Activated B cell treated with CpG ODN at 0.5 μM for 24 hours (primary cell): ENCODE data around the gene KHSRP. TPM values are rescaled to one million over a fixed set of nuclear protein-coding genes. Genes with fewer than 3 reads are reported as not detected.

ENCODE experiments used
- ATAC-seq: fragments of 200-7000 bp; cut with Tn5 transposase; one replicate; pipeline ENCODE4 v1.10.0; 2021; ENCODE audit warnings: low read depth, mild to moderate bottlenecking, moderate library complexity
- CTCF ChIA-PET: fragments of 350-600 bp; sonication (Branson Sonifier 250); formaldehyde crosslinking; loops from one replicate; lab custom pipeline; 2021; ENCODE audit warnings: antibody characterized with exemption; lab: Charles Lee
- POLR2A ChIA-PET: fragments of 350-600 bp; sonication (Branson Sonifier 250); formaldehyde crosslinking; loops from one replicate; lab custom pipeline; 2021; ENCODE audit warnings: antibody characterized with exemption; lab: Charles Lee
- DNase-seq: peaks from one replicate; pipeline ENCODE4 v3.0.0; 2022
- H3K27ac Mint-ChIP-seq: one replicate; pipeline ENCODE4 v1.8.0; 2020; ENCODE audit warnings: mixed read lengths
- H3K27me3 Mint-ChIP-seq: one replicate; pipeline ENCODE4 v1.8.0; 2021; ENCODE audit warnings: mixed read lengths
- H3K36me3 Mint-ChIP-seq: one replicate; pipeline ENCODE4 v1.8.0; 2021; ENCODE audit warnings: low read depth, mixed read lengths
- H3K4me1 Mint-ChIP-seq: one replicate; pipeline ENCODE4 v1.8.0; 2021; ENCODE audit warnings: mixed read lengths
- H3K4me3 Mint-ChIP-seq: one replicate; pipeline ENCODE4 v1.8.0; 2020; ENCODE audit warnings: mild to moderate bottlenecking, mixed read lengths
- H3K9me3 Mint-ChIP-seq: one replicate; pipeline ENCODE4 v1.8.0; 2020; ENCODE audit warnings: mixed read lengths
- intact Hi-C: fragments of 100-400 bp; cut with micrococcal nuclease; formaldehyde crosslinking; loops from one replicate; pipeline ENCODE4 v1.15.1; 2024
- total RNA-seq: library from RNA; stranded (reverse); gene quantifications from 2 replicates; pipeline ENCODE4 v1.2.3, GENCODE V29; 2022
- TF ChIP-seq, protein P1 (sequence below): fragments of 200-600 bp; IDR thresholded peaks from one replicate; pipeline ENCODE4 v1.8.0; 2022; ENCODE audit warnings: antibody characterized with exemption, mild to moderate bottlenecking

Gene KHSRP
- total RNA-seq, 1 donor from 2014 or later: 251 TPM

DNA sequence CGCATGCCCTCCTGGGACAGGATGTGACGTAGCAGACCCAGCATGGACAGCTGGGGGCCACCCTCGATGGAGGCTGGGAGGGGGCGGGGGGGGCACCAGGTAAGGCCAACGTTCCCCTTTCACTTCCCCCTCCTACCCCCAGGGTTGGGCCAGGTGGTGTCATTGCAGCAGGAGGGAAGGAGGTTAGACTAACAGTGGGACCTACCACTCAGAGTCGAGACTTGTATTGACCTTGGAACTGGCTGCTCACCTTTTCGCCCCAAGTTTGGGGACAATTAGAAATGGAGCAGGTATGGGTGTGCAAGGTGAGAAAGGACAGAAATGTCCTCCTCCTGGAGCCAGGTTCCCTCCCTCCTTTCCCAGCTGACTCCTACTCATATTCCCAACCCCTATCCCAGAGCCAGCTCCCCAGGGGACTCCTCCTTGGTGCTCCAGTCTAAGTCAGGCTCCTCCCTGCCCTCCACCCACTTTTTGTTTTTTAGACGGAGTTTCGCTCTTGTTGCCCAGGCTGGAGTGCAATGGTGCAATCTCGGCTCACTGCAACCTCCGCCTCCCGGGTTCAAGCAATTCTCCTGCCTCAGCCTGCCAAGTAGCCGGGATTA, 17.6 kb upstream of the KHSRP start:
- Mint-ChIP-seq H3K9me3 (peaks cover 1% of the 10 kb centered on the region), H3K4me3 (no peak overlapping the region), H3K27me3 (no peaks in the 10 kb centered on the region), H3K36me3 (peaks cover 4% of the 10 kb centered on the region), H3K27ac (no peak overlapping the region), H3K4me1 (no peaks in the 10 kb centered on the region)
- DNase-seq (no peak), ATAC-seq (no peak)
- TF ChIP-seq, protein P1, sequence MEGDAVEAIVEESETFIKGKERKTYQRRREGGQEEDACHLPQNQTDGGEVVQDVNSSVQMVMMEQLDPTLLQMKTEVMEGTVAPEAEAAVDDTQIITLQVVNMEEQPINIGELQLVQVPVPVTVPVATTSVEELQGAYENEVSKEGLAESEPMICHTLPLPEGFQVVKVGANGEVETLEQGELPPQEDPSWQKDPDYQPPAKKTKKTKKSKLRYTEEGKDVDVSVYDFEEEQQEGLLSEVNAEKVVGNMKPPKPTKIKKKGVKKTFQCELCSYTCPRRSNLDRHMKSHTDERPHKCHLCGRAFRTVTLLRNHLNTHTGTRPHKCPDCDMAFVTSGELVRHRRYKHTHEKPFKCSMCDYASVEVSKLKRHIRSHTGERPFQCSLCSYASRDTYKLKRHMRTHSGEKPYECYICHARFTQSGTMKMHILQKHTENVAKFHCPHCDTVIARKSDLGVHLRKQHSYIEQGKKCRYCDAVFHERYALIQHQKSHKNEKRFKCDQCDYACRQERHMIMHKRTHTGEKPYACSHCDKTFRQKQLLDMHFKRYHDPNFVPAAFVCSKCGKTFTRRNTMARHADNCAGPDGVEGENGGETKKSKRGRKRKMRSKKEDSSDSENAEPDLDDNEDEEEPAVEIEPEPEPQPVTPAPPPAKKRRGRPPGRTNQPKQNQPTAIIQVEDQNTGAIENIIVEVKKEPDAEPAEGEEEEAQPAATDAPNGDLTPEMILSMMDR: no peak
- POLR2A ChIA-PET: no interaction called here
- CTCF ChIA-PET: no interaction called here
- intact Hi-C loops: no loop called here

DNA sequence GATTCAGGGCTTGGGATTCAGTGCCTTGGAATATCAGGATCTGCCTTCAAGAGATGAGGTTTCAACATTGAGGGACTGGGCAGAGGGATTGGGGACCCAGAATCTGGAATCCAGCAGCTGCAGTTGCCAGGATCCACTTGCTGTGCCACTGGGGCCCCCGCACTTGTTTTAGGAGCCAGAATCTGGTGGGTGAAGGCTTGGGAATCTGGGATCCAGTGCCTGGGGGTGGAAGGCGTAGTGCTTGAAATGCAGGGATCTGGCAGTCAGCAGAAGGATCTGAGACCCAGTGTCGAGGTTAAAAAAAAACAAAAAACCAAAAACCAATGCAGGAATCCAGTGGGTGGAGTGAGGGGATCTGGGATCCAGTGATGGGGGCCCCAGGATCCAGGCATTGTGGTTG, 16.3 kb upstream of the KHSRP start:
- DNase-seq (no peak), ATAC-seq (no peak)
- Mint-ChIP-seq H3K4me1 (no peaks in the 10 kb centered on the region), H3K4me3 (no peak overlapping the region), H3K36me3 (no peaks in the 10 kb centered on the region), H3K9me3 (no peaks in the 10 kb centered on the region), H3K27ac (no peak overlapping the region), H3K27me3 (no peaks in the 10 kb centered on the region)
- CTCF ChIA-PET: no interaction called here
- intact Hi-C loops: no loop called here
- POLR2A ChIA-PET: no interaction called here
- TF ChIP-seq, protein P1: no peak

DNA sequence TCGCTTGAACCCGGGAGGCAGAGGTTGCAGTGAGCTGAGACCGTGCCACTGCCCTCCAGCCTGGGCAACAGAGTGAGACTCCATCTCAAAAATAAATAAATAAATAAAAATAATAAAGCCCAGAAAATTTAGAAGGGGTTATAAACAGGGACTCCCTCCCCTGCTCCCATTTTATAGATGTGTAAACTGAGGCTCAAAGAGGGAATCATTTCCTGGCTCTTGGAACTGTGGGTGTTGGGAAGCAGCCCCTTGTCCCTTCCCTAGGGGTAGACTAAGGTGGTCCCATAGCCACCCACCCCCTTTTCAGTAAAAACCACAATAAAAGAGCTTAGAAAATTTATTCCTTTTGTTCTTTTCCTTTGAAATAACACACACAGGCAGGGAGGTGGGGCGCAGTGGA, 15.1 kb upstream of the KHSRP start:
- Mint-ChIP-seq H3K4me3 (no peak overlapping the region), H3K27ac (no peak overlapping the region), H3K9me3 (no peaks in the 10 kb centered on the region), H3K27me3 (no peaks in the 10 kb centered on the region), H3K4me1 (no peaks in the 10 kb centered on the region), H3K36me3 (no peaks in the 10 kb centered on the region)
- no peak for DNase-seq
- POLR2A ChIA-PET: no interaction called here
- no peak for ATAC-seq
- TF ChIP-seq, protein P1: no peak
- CTCF ChIA-PET: no interaction called here
- intact Hi-C loops: no loop called here

DNA sequence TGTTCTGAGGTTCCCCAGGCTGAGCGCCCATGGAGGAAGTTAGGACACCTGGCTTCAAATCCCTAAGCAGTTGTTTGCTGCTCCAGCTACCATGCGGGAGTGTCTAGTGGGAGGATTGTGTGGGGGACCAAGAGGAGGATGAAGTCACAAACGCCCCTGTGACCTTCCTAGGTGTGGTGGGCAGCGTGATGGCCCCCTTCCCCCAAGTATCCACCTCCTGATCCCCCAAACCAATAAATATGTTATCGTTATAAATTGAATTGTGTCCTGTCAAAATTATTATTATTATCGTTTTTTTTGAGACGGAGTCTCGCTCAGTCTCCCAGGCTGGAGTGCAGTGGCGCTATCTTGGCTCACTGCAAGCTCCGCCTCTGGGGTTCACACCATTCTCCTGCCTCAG, 9.1 kb upstream of the KHSRP start, which contains the start of gene SLC25A41:
TSS of gene SLC25A41 (minus strand) at position 101 of the 400 bp plus-strand sequence. CDS start at position 31, 70 bp downstream.
- TF ChIP-seq, protein P1: no peak
- ATAC-seq (no peak), DNase-seq (no peak)
- no peak within 1 kb of the TSS for H3K27ac Mint-ChIP-seq
- H3K36me3 Mint-ChIP-seq: no peaks in the 10 kb centered on the region
- no peaks in the 10 kb centered on the region for H3K4me1 Mint-ChIP-seq
- no peaks in the 10 kb centered on the region for H3K27me3 Mint-ChIP-seq
- ChIA-PET CTCF (no interaction called here), POLR2A (interaction anchor here (0.6 to 1.8 kb wide), 2 partner anchors 9 to 16 kb away, joined by 3 to 11 read pairs; partner anchors contain the start of gene KHSRP)
- no peaks in the 10 kb centered on the region for H3K9me3 Mint-ChIP-seq
- H3K4me3 Mint-ChIP-seq: no peak within 1 kb of the TSS
- intact Hi-C loops: no loop called here

DNA sequence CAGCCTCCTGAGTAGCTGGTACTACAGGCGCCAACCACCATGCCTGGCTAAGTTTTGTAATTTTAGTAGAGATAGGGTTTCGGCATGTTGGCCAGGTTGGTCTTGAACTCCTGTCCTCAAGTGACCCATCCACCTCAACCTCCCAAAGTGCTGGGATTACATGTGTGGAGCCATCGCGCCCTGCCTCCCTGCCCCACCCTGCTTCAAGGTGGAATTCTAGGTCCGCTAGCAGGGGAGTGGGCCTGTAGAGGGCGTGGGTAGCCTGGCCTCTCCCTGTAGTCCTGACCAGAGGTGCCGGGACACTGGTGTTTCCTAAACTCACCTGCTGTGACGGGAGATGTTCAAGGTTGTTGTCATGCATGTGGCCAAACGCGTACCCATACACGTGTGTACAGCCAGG, 8.6 kb upstream of the KHSRP start:
- TF ChIP-seq, protein P1: no peak
- intact Hi-C loops: no loop called here
- Mint-ChIP-seq H3K27ac (no peak overlapping the region), H3K4me3 (no peak overlapping the region), H3K36me3 (no peaks in the 10 kb centered on the region), H3K9me3 (no peaks in the 10 kb centered on the region), H3K27me3 (no peaks in the 10 kb centered on the region), H3K4me1 (no peaks in the 10 kb centered on the region)
- POLR2A ChIA-PET: no interaction called here
- no peak for ATAC-seq
- DNase-seq: no peak
- CTCF ChIA-PET: no interaction called here
